ENCODE data around the gene TPCN1. TPM values are rescaled to one million over a fixed set of nuclear protein-coding genes. Genes with fewer than 3 reads are reported as not detected.

The TPCN1 gene
- total and polyA plus RNA-seq, 2 of the 13 experiments (the other 11 are each of a cell fraction or from before 2014, with no cell fraction given) = 8.0 to 26.8 TPM

DNA sequence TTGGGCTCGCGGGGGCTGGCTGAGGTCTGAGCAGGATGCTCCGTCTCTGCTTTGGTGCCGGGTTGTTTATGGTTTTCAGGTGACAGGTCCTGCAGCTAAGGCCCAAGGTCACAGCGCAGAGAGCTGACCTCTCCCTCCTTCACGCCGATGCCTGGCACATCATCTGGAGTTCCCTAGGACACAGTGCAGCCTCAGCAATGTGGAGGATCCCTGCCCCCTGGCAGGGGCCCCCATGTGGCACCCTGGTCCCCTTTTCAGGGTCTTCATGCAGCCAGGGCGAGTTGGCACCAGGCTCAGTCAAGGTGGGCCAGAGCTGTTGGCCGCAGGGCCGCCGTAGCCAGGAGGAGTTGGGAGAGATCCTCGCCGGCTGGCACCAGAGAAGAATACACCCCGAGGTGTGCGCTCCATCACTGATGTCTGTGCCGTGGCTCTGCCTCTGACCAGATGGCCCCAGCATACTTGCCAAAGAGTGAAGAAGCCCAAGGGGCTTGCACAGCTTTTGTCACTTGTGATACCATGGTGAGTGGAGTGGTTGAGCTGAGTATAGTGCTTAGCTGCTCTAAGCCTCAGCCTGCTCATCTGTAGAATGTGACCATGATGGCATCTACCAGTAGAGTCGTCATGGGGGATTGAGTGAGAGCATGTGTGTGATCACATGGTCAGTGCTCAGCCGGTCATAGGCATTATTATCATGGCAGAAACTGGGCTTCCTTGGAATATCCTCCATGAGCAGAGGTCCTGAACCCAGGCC is 11.0 kb downstream of the TPCN1 start (continued):
- TF ChIP-seq ZNF264 (CRISPR knock-in tag; IDR thresholded peaks at IDR 0.05) = no peak
- TF ChIP-seq ZNF432 (CRISPR knock-in tag; IDR thresholded peaks at IDR 0.05; ENCODE audit: borderline replicate concordance) = no peak
- TF ChIP-seq, protein P1, sequence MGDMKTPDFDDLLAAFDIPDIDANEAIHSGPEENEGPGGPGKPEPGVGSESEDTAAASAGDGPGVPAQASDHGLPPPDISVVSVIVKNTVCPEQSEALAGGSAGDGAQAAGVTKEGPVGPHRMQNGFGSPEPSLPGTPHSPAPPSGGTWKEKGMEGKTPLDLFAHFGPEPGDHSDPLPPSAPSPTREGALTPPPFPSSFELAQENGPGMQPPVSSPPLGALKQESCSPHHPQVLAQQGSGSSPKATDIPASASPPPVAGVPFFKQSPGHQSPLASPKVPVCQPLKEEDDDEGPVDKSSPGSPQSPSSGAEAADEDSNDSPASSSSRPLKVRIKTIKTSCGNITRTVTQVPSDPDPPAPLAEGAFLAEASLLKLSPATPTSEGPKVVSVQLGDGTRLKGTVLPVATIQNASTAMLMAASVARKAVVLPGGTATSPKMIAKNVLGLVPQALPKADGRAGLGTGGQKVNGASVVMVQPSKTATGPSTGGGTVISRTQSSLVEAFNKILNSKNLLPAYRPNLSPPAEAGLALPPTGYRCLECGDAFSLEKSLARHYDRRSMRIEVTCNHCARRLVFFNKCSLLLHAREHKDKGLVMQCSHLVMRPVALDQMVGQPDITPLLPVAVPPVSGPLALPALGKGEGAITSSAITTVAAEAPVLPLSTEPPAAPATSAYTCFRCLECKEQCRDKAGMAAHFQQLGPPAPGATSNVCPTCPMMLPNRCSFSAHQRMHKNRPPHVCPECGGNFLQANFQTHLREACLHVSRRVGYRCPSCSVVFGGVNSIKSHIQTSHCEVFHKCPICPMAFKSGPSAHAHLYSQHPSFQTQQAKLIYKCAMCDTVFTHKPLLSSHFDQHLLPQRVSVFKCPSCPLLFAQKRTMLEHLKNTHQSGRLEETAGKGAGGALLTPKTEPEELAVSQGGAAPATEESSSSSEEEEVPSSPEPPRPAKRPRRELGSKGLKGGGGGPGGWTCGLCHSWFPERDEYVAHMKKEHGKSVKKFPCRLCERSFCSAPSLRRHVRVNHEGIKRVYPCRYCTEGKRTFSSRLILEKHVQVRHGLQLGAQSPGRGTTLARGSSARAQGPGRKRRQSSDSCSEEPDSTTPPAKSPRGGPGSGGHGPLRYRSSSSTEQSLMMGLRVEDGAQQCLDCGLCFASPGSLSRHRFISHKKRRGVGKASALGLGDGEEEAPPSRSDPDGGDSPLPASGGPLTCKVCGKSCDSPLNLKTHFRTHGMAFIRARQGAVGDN (CRISPR knock-in tag; IDR thresholded peaks at IDR 0.05) = peak; percentile 25; the same call in 1 of the 2 replicates

DNA sequence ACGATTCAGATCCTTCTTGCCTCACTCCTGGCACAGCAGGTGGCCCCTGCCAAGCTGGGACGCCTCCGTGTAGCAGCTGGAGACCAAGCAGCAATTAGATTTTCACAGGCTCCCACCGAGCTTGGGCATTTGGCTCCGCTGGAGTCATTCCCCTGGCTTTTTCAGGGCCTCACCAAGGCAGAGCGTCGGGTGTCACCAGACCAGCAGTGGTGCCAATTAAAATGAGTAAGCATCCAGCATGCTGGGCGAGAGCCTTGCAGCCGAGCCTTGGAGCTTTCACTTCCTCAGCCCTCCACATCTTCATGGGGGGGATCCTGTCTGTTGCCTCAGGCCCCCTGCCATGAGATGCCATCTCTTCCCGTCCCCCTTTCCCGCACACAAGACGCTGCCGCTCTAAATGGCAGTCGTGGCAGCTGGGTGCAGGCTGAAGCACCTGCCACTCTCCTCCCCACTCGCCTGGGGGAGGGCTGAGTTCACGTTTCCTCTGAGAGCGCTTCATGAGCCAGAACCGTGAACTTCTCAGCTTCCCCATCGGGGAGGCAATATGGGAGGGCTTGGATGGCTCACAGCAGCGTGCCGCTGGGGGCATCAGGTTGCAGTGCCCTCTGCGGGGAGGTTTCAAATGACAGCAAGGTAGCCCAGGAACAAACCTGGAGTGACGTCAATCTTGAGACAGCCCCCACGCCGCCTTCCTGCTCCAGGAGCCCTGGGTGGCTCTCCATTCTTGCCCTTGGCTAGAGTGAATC is 11.7 kb downstream of the TPCN1 start:
- Histone ChIP-seq H3K4me2 (ENCODE audit: low read depth, low read length) (no peak overlapping the region), H3K27me3 (ENCODE audit: control insufficient read depth in 1 of 2, insufficient read depth in 2 of 2, low read length in 2 of 2) (no peaks in the 10 kb centered on the region), H4K20me1 (ENCODE audit: insufficient read depth, low read length) (no peaks in the 10 kb centered on the region), H3K27ac (ENCODE audit: extremely low read length, insufficient read depth, low read length) (no peak overlapping the region), H3K36me3 (replicated peaks in 1 of 2; ENCODE audit: control insufficient read depth in 1 of 2, insufficient read depth in 2 of 2, low read length in 2 of 2) (peaks cover 7 to 11% of the 10 kb centered on the region in 2 experiments; a peak in 3 of 5 replicates), H3K4me3 (replicated peaks in 1 of 3; ENCODE audit: insufficient read depth in 1 of 3, low read depth in 2 of 3, low read length in 3 of 3) (no peak overlapping the region), H3K4me1 (ENCODE audit: insufficient read depth, low read length) (peaks cover 71% of the 10 kb centered on the region), H2AFZ (ENCODE audit: low read length) (no peak overlapping the region), H3K9me3 (ENCODE audit: low read length) (no peaks in the 10 kb centered on the region), H3K9ac (ENCODE audit: insufficient read depth, low read depth, low read length) (no peak overlapping the region), H3K79me2 (ENCODE audit: insufficient read depth, low read length) (no peaks in the 10 kb centered on the region)
- DNase-seq (ENCODE audit: low spot score) (no peak), FAIRE-seq (no peak), ATAC-seq (no peak)
- in situ Hi-C loops (cut with HindIII; ENCODE audit: extremely low pct_ligation_motif_present, low pct_unique_long_range_greater_than_20kb) (no loop called here), intact Hi-C loops (cut with micrococcal nuclease; ENCODE audit: unreplicated experiment) (no loop called here)
- ChIA-PET CTCF (ENCODE audit: low intra/inter-chr PET ratio, low total read pairs) (no interaction called here), POLR2A (interaction anchor here (3.7 kb wide), 1 partner anchor 13 kb away, joined by 21 read pairs; no protein-coding TSS in a partner anchor)
- WGBS (ENCODE audit: low lambda C conversion rate) = 98% methylated on average over 21 of the region's 25 CpGs
- no TSS peak for BruUV-seq (replicated peaks)
- no peak for TF ChIP-seq RORA (CRISPR knock-in tag; IDR thresholded peaks at IDR 0.05)
- no peak for TF ChIP-seq NCOA1 (CRISPR knock-in tag; IDR thresholded peaks at IDR 0.05)
- no peak for TF ChIP-seq ZNF674 (CRISPR knock-in tag; IDR thresholded peaks at IDR 0.05; ENCODE audit: low read depth)
- no peak for TF ChIP-seq LCORL (IDR thresholded peaks at IDR 0.05)
- TF ChIP-seq LCORL (CRISPR knock-in tag; IDR thresholded peaks at IDR 0.05) = no peak
- no peak for TF ChIP-seq CCDC6 (CRISPR knock-in tag; IDR thresholded peaks at IDR 0.05)
- TF ChIP-seq ZNF782 (CRISPR knock-in tag; IDR thresholded peaks at IDR 0.05; ENCODE audit: borderline replicate concordance) = no peak
- TF ChIP-seq ZSCAN29 (CRISPR knock-in tag; conservative IDR thresholded peaks at IDR 0.05) = no peak
- TF ChIP-seq, protein P2, sequence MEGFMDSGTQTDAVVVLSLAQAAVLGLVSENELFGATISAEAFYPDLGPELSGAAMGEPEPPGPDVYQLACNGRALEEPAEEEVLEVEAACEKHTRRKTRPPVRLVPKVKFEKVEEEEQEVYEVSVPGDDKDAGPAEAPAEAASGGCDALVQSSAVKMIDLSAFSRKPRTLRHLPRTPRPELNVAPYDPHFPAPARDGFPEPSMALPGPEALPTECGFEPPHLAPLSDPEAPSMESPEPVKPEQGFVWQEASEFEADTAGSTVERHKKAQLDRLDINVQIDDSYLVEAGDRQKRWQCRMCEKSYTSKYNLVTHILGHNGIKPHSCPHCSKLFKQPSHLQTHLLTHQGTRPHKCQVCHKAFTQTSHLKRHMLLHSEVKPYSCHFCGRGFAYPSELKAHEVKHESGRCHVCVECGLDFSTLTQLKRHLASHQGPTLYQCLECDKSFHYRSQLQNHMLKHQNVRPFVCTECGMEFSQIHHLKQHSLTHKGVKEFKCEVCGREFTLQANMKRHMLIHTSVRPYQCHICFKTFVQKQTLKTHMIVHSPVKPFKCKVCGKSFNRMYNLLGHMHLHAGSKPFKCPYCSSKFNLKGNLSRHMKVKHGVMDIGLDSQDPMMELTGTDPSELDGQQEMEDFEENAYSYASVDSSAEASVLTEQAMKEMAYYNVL (CRISPR knock-in tag; IDR thresholded peaks at IDR 0.05; ENCODE audit: borderline replicate concordance) = no peak
- no peak for TF ChIP-seq TGIF2 (CRISPR knock-in tag; IDR thresholded peaks at IDR 0.05)
- TF ChIP-seq RBM39 (IDR thresholded peaks at IDR 0.05; ENCODE audit: low read depth, low read length, poor library complexity, severe bottlenecking) = no peak
- TF ChIP-seq CREB1 (IDR thresholded peaks at IDR 0.05) = no peak
- TF ChIP-seq CREB1 (CRISPR knock-in tag; IDR thresholded peaks at IDR 0.05) = no peak
